Retinal pigment epithelial cell (primary cell): ENCODE measurements around the gene CCNK.

Source experiments
- DNase-seq: peaks from one replicate; pipeline ENCODE4 v3.0.0-alpha.2; 2010; ENCODE audit warnings: low read depth
- H3K4me3 ChIP-seq: 2 replicates; pipeline ENCODE4 v1.5.1; 2011; ENCODE audit warnings: mild to moderate bottlenecking, low read length, control low read depth, moderate library complexity
- CTCF ChIP-seq: conservative IDR thresholded peaks from 2 replicates; pipeline ENCODE4 v1.5.1; 2011; ENCODE audit warnings: low read depth, low read length, control low read depth, inconsistent platforms

Gene CCNK

GRCh38 chr14:99527427-99528076, 46.3 kb downstream of the CCNK start:
- no peak for TF ChIP-seq CTCF
- DNase-seq: no peak
- no peak overlapping the region for H3K4me3 ChIP-seq

- DNase-seq: no peak
- H3K4me3 ChIP-seq: no peak overlapping the region
- TF ChIP-seq CTCF: peak; percentile 6
Observed at GRCh38 chr14:99529899-99530298, 48.7 kb downstream of the CCNK start.

GRCh38 chr14:99530407-99531155, 49.4 kb downstream of the CCNK start:
- no peak for DNase-seq
- no peak for TF ChIP-seq CTCF
- no peak overlapping the region for H3K4me3 ChIP-seq

- no peak for DNase-seq
- TF ChIP-seq CTCF: no peak
- no peak overlapping the region for H3K4me3 ChIP-seq
Observed at GRCh38 chr14:99531251-99532096, 50.3 kb downstream of the CCNK start.

GRCh38 chr14:99532310-99532709, 51.1 kb downstream of the CCNK start:
- no peak for DNase-seq
- TF ChIP-seq CTCF: no peak
- H3K4me3 ChIP-seq: no peak overlapping the region

GRCh38 chr14:99534333-99534732, 53.1 kb downstream of the CCNK start:
- DNase-seq: no peak
- no peak overlapping the region for H3K4me3 ChIP-seq
- no peak for TF ChIP-seq CTCF
